Urinary bladder (tissue), 4 donors: ENCODE data around the gene PRH2. TPM values are rescaled to one million over a fixed set of nuclear protein-coding genes. Genes with fewer than 3 reads are reported as not detected.

Experiments used
- DNase-seq: peaks from one replicate; pipeline ENCODE4 v3.0.0-alpha.2; 2015; ENCODE audit errors: extremely low spot score
- H3K27ac ChIP-seq: one replicate; pipeline ENCODE4 v1.5.1; 2013; ENCODE audit warnings: low read depth, mild to moderate bottlenecking, moderate library complexity
- H3K36me3 ChIP-seq: one replicate; pipeline ENCODE4 v1.6.1; 2013; ENCODE audit warnings: mild to moderate bottlenecking, moderate library complexity; ENCODE audit not compliant: insufficient read depth
- H3K4me1 ChIP-seq: one replicate; pipeline ENCODE4 v1.6.1; 2013; ENCODE audit warnings: mild to moderate bottlenecking, moderate library complexity; ENCODE audit not compliant: insufficient read depth
- H3K4me3 ChIP-seq: one replicate; pipeline ENCODE4 v1.5.1; 2013; ENCODE audit warnings: low read depth, low read length
- WGBS: extraction: QIAGEN DNeasy Blood & Tissue Kit; methylation state at CpG from one replicate; pipeline ENCODE4 v1.1.7; 2013; 5-methylcytosine and 5-hydroxymethylcytosine counted together
- polyA plus RNA-seq: library from polyadenylated mRNA; stranded (reverse); fragments of 200-250 nt; gene quantifications from one replicate; pipeline ENCODE4 v1.2.3, GENCODE V29; 2013
- total RNA-seq: library from RNA; depleted of rRNA; stranded (reverse); fragments of >200 nt; gene quantifications from one replicate; pipeline ENCODE4 v1.2.3, GENCODE V29; 2014
- donor health status: healthy with polysubstance abuse.
- donor health status: healthy.

The PRH2 gene
- total and polyA plus RNA-seq, 2 donors = not detected

DNA sequence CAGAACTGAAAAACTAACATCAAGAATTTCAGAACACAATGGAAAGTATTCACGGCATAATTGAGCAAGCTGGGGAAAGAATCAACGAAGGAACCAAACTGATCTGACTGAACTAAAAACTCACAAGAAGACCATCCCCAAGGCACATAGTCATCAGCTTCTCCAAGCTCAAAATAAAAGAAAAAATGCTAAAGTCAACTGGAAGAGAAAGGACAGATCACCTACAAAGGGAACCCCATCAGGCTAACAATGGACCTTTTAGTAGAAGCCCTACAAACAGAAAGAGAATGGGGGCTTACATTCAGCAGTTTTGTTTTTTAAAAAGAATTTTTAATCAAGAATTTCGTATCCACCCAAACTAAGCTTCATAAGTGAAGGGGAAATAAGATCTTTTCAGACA is 45.9 kb downstream of the PRH2 start:
- WGBS = 87% methylated on average over 3 of the region's 3 CpGs
- no peak overlapping the region for H3K27ac ChIP-seq
- no peaks in the 10 kb centered on the region for H3K4me1 ChIP-seq
- DNase-seq = no peak
- no peaks in the 10 kb centered on the region for H3K36me3 ChIP-seq
- no peak overlapping the region for H3K4me3 ChIP-seq

DNA sequence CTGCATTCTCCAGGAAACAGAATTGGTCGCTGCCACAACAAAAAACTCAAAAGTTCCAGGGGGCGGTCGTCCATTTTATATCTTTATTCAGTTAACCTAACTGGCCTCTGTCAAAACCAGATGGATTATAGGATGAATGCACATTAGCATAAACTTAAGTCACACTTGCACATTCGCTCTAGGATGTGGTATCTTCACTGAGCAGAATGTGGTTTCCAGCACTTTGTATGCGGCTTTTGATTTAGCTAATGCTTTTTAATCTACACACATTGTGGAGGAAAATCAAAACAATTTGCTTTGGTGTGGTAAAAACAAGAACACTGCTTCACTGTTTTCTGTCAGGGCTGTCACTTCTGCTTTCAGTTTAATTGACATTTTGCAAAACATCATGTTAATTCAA is 53.2 kb downstream of the PRH2 start:
- no peak overlapping the region for H3K4me3 ChIP-seq
- DNase-seq = no peak
- H3K4me1 ChIP-seq = no peaks in the 10 kb centered on the region
- WGBS = 88% methylated on average over 5 of the region's 5 CpGs
- H3K27ac ChIP-seq = no peak overlapping the region
- H3K36me3 ChIP-seq = no peaks in the 10 kb centered on the region

Other genes starting within 250 kb of the PRH2 start
- 100.0 TPM for gene YBX3, start 205.9 kb upstream of the PRH2 start, total RNA-seq
- 523 TPM for gene YBX3, start 205.9 kb upstream of the PRH2 start, polyA plus RNA-seq
- gene TAS2R7, start 126.6 kb upstream of the PRH2 start, total RNA-seq = not detected
- not detected for gene TAS2R7, start 126.6 kb upstream of the PRH2 start, polyA plus RNA-seq
- gene TAS2R8, start 122.0 kb upstream of the PRH2 start, total RNA-seq = 0.58 TPM
- gene TAS2R8, start 122.0 kb upstream of the PRH2 start, polyA plus RNA-seq = not detected
- 0.37 TPM for gene TAS2R9, start 119.1 kb upstream of the PRH2 start, total RNA-seq
- gene TAS2R9, start 119.1 kb upstream of the PRH2 start, polyA plus RNA-seq = not detected
- 7.8 TPM for gene TAS2R10, start 102.9 kb upstream of the PRH2 start, total RNA-seq
- gene TAS2R10, start 102.9 kb upstream of the PRH2 start, polyA plus RNA-seq = not detected
- 4.4 TPM for gene PRR4, start 79.8 kb upstream of the PRH2 start, total RNA-seq
- 2.0 TPM for gene PRR4, start 79.8 kb upstream of the PRH2 start, polyA plus RNA-seq
- gene PRH1, start 45.0 kb upstream of the PRH2 start, total RNA-seq = 103 TPM
- 4.5 TPM for gene PRH1, start 45.0 kb upstream of the PRH2 start, polyA plus RNA-seq
- gene TAS2R13, start 19.7 kb upstream of the PRH2 start, total RNA-seq = 14.3 TPM
- not detected for gene TAS2R13, start 19.7 kb upstream of the PRH2 start, polyA plus RNA-seq
- 20.3 TPM for gene TAS2R14, start 10.0 kb downstream of the PRH2 start, total RNA-seq
- gene TAS2R14, start 10.0 kb downstream of the PRH2 start, polyA plus RNA-seq = 1.2 TPM
- gene TAS2R50, start 57.7 kb downstream of the PRH2 start, total RNA-seq = 20.0 TPM
- not detected for gene TAS2R50, start 57.7 kb downstream of the PRH2 start, polyA plus RNA-seq
- gene TAS2R20, start 69.1 kb downstream of the PRH2 start, total RNA-seq = 23.7 TPM
- 0.22 TPM for gene TAS2R20, start 69.1 kb downstream of the PRH2 start, polyA plus RNA-seq
- gene TAS2R19, start 93.4 kb downstream of the PRH2 start, total RNA-seq = 24.5 TPM
- 0.24 TPM for gene TAS2R19, start 93.4 kb downstream of the PRH2 start, polyA plus RNA-seq
- gene TAS2R31, start 102.2 kb downstream of the PRH2 start, total RNA-seq = 27.1 TPM
- 0.15 TPM for gene TAS2R31, start 102.2 kb downstream of the PRH2 start, polyA plus RNA-seq
- 11.7 TPM for gene TAS2R46, start 133.1 kb downstream of the PRH2 start, total RNA-seq
- not detected for gene TAS2R46, start 133.1 kb downstream of the PRH2 start, polyA plus RNA-seq
- 23.7 TPM for gene TAS2R43, start 163.1 kb downstream of the PRH2 start, total RNA-seq
- gene TAS2R43, start 163.1 kb downstream of the PRH2 start, polyA plus RNA-seq = not detected
- gene TAS2R30, start 205.4 kb downstream of the PRH2 start, total RNA-seq = 42.9 TPM
- gene TAS2R30, start 205.4 kb downstream of the PRH2 start, polyA plus RNA-seq = not detected
- gene SMIM10L1, start 242.0 kb downstream of the PRH2 start, total RNA-seq = 10.8 TPM
- gene SMIM10L1, start 242.0 kb downstream of the PRH2 start, polyA plus RNA-seq = 12.8 TPM